DMS153 treated with DMSO at 0.1 percent for 48 hours (cell line): Measurements from ENCODE around the gene SOX6.
"Not testable (repeated sequence)": the region's sequence is repeated elsewhere in the genome, so short reads cannot be mapped to it uniquely, and the experiment has no call there.

Experiments used
- DNase-seq: peaks from one replicate; lab custom pipeline; 2025; ENCODE audit not compliant: unreplicated experiment; lab: John Stamatoyannopoulos, UW

Gene SOX6

DNA sequence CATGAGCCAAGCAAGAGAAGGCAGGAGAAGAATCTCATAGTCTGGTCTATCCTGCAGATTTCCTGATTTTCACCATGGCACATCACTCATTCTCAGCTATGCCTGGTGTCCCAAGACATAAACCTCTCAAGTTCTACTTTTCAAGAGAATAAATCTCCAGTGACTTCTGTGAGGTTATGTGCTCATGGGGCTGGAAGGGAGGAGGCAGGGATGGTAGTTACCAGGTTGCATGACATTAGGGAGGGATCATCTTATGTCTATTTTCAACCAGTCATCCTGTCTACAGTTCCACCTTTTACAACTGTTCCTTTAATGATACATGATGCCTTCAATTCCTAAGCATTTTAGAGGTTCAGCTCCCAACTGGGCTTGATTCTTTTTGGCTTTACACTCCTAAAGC, 297.7 kb downstream of the SOX6 start:
- DNase-seq = no peak

- DNase-seq = no peak
Measured at GRCh38 chr11:16052750-16053149, 303.6 kb downstream of the SOX6 start.

- DNase-seq = no peak
Measured at GRCh38 chr11:16049611-16050010, 306.7 kb downstream of the SOX6 start.

DNA sequence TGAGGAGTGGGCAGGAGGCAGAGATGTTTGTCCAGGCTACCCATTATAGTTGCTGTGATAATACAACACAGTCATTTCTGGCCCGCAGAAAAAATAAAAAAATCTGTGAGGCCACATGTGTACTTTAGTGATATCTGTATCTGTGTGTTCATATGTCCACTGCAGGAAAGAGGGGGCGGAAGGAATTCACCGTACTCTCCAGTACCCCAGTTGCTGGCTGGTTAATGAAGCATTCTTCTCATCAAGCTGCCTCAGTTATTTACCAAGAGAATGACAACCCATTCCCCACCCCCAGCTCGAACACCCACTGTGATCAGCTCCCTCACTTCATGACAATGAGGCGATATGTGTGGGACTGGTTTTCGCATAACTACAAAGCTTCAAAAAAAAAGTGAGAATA, 309.3 kb downstream of the SOX6 start:
- DNase-seq = no peak

DNA sequence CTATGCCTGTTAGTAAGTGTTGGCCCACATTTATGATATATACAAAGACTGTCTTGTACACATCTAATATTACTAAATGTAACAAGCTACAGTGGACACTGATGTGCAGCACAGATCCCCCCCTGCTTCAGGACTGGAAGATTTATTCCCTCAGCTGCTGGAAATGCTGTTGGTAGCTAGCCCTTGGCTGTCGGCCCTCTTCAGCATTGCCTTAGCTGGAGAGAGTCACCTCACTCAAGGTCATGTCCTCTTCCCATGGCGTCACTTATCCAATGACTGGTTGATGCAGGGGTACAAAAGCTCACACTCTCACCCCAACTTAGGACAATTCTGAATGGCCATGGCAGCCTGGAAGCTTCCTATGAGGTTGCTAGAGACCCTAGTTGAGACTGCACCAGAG, 312.7 kb downstream of the SOX6 start:
- DNase-seq = no peak

DNA sequence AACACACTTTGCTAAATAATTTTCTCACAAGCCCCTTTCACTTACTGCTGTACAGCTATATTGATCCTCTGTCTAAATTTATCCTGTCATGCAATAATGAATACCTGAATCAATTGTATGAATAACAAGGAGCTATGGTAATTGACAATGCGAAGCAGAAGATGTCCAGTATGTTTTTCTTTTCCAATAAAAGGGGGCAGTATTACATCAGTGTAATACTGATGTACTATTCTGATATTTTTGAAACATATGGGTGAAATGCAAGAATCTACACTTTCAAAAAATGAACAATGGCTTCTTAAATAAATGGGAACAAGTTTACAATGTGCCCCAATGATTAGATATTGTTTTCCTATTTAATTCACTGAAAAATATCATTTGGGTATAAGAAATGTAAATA, 315.1 kb downstream of the SOX6 start:
- DNase-seq = no peak

DNA sequence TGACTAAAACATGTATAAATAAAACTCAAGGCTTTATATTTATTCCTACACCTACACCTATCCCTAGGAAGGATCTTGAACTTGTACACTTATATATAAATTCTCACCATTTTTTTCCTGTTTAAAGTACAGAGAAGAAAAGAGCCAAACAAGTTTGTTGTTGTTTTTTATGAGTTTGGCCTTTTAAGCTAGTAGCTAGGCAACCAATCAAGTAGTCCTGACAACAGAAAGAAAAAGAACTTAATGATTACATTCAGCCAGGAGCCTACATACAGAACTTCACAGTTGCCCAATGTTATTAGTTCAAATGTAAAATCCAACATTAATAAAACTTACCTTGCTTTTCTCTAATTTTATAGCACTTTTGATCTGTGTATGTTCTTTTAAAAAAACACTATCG, 316.2 kb downstream of the SOX6 start:
- DNase-seq = no peak

DNA sequence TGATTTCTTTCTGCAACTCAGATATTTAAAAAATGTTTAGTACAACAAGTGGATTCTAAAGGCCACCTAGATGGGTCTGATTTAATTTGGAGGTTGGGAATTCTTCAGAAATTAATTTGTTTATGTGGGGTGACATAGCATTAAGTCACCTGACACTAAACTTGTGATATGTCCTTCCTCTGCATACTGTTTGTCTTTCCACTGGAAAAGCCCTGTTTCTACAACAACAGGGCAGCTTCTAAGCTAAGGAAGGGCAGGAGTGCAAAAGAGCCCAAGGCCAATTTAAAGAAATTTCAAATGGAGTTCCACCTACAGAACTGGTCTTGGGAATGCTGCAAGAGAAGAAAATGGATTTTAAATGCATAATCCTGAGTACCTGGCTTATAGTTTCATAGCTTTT, 319.2 kb downstream of the SOX6 start:
- no peak for DNase-seq

DNA sequence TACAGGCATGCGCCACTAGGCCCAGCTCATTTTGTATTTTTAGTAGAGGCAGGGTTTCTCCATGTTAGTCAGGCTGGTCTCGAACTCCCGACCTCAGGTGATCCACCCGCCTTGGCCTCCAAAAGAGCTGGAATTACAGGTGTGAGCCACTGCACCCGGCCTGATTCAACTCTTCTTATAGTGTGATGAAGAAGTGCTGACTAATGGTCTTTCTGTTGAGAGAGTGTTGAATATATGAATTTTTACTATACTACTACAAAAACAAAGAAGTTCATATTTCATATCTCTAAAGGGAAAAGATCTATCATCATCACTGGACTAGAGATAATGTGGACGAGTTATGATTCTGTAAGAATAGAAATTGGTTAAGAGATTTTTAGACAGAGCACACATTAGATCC, 320.1 kb downstream of the SOX6 start:
- no peak for DNase-seq

- no peak for DNase-seq
Measured at GRCh38 chr11:16034074-16034473, 322.3 kb downstream of the SOX6 start.

GRCh38 chr11:16032974-16033373, 323.4 kb downstream of the SOX6 start:
- DNase-seq = no peak

DNA sequence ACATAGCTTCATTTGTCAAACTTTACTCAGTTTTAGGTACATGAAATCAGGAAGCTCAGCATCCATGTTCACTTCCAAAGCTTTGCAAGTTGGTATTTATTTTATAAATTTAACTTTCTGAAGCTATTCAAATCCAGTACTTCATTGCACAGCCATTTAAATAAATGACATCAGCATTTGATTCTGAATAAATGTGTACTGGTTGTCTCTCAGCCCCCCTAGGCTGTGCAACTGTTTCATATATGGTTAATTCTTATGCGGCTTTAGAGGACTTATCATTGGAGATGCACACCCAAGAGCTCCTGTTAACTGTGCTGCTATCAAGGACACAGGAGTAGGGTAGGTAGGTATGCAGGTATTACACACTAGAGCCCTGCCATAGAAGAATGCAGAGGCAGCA, 325.1 kb downstream of the SOX6 start:
- no peak for DNase-seq

DNA sequence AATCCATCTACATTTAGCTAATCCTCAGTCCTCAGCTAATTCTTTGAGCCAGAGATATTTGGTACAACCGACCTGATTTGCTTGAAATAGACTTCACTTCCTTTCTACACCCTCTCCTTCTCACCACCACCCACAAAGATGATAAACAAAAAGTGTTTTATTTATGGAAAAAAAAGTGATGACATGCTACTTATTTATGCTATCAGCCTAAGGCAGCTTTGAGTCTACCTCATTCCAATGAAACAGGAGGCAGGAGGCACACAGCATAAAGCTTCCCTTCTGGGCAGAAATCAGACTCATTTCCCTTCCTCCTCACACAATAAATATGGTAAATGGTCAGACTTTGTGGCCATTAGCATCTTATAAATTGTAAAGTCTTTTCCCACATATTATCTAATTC, 325.7 kb downstream of the SOX6 start:
- no peak for DNase-seq

DNA sequence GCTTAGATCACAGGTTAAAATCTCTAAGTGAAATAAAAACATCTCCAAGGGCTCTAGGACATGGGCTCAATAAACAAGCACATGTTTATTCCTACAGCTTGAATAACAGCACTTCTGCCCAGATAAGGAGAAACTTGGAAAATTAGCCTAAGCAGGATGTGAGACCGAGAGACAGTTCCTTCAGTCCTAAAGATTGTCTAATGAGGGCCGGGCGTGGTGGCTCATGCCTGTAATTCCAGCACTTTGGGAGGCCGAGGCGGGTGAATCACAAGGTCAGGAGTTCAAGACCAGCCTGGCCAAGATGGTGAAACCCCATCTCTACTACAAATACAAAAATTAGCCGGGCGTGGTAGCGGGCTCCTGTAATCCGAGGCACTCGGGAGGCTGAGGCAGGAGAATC, 327.2 kb downstream of the SOX6 start:
- not testable (repeated sequence) for DNase-seq

DNA sequence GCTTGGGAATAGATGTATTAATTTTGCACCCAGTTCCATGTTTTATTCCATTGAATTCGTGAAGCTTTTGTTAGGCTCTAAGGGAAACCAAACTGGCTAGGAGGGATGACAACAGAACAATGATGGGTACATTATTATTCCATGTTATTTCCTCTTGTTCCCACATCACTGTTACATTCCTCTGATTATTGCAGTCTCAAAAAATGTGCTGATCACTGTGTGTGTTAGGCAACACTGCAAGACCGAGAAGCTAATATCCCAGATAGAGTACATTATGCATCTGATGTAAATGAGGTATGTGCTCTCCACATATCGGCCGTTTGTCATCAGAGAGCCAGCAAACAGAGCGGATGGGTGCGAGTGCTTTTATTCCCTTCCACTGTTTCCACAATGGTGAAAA, 327.9 kb downstream of the SOX6 start:
- DNase-seq = no peak

DNA sequence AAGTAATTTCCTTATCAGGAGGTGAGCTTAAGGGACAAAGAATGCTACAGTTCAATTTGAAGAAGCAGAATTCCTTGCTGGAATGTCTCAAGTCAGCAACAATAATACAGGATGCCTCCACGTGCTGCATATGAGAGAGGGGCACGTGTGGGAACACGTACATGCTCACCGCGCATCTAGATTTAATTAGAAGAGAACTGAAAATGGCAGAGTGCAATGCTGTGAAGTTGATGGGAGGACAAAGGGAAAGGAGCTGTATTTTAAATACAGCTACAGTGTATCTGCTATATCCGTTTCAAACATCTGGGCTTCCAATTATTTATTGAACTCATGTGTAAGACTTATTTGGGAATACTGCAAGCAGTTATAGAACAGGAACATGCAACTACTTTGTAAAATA, 328.7 kb downstream of the SOX6 start:
- DNase-seq = no peak

GRCh38 chr11:16026849-16027248, 329.5 kb downstream of the SOX6 start:
- DNase-seq = no peak

GRCh38 chr11:16018931-16019330, 337.4 kb downstream of the SOX6 start:
- no peak for DNase-seq

DNA sequence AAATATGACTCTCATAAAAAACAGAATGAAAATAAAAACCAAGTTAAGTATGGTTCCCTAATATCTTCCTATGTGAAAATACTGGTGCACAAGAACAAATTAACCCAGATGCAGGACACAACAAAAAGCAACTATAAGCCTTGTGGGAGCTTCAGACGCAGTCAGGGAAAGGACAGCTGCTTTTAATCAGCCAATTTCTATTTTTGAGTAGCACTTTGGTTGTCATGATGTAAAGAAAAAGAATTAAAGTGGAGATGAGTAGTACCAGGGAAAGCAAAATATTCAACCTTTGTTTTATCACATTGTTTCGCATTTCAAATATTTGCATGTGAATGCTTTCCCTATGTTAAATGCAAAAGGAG, 339.9 kb downstream of the SOX6 start:
- DNase-seq = no peak

GRCh38 chr11:16015741-16016467, 340.4 kb downstream of the SOX6 start:
- DNase-seq = no peak

GRCh38 chr11:16013649-16014275, 342.6 kb downstream of the SOX6 start:
- peak; percentile 60 for DNase-seq

GRCh38 chr11:16013242-16013641, 343.1 kb downstream of the SOX6 start:
- no peak for DNase-seq

DNA sequence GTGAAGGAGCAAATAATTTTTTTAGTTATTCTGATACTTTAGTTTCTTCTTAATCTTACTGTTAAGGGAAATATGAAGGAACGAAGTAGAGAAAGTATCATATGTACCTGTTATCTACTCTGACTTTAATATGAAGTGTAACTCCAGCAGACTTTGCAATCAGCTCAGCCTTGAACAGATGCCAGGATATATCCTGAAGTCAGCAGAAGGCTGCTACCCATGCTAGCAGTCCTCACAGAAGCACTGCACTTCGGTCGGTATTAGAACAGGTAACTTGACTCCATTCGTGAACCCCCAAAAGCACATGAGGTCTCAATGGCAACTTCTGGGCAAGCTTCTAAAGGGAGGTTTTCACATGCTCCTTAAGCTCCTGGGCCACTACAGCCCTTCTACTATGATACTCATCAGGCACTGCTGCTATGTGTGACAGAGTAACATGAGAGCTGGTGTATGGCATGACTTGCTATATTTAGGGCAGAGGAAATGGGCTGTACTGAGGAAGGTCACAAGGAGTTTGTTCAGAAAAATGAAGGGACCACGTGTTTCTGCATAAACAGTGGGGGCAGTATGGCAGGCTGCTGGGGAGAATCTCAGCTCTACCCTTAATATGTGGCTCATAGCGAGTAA, 344.1 kb downstream of the SOX6 start:
- DNase-seq = no peak
